NB4 (cell line): ENCODE data around the gene SH2D1A.

Experiments
- MYC ChIP-seq: IDR thresholded peaks from 2 replicates; pipeline ENCODE4 v1.6.1; 2011; ENCODE audit warnings: low read depth, low read length
- POLR2A ChIP-seq: IDR thresholded peaks from 2 replicates; pipeline ENCODE4 v1.6.1; 2011; ENCODE audit warnings: mild to moderate bottlenecking; ENCODE audit not compliant: insufficient read length; ENCODE audit errors: extremely low read depth
- TF ChIP-seq, protein P1 (sequence below): IDR thresholded peaks from 2 replicates; pipeline ENCODE4 v1.6.1; 2011; ENCODE audit warnings: low read depth, low read length
- TF ChIP-seq, protein P2 (sequence below): IDR thresholded peaks from one replicate; pipeline ENCODE4 v1.5.1; 2012; ENCODE audit warnings: low read depth, low read length

DNA sequence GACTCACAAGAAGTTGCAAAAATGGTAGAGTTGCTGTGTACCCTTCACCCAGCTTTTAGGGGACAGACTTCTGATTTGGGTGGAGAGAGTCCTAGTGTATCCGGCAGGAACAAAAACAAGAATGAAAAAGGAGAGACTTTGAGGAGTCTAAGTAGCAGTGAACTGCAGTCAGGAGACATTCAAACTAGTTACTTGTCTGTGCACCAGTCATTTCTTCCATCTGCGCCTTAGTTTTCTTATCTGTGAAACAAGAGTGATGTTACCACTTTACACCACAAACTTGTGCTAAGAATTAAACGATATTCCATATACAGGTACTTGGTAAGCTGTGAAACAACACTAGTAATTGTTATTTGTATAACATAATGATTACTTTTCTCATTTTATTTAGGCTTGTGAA is 47.3 kb downstream of the SH2D1A start:
- TF ChIP-seq, protein P1, sequence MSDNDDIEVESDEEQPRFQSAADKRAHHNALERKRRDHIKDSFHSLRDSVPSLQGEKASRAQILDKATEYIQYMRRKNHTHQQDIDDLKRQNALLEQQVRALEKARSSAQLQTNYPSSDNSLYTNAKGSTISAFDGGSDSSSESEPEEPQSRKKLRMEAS, result no peak
- TF ChIP-seq, protein P2, sequence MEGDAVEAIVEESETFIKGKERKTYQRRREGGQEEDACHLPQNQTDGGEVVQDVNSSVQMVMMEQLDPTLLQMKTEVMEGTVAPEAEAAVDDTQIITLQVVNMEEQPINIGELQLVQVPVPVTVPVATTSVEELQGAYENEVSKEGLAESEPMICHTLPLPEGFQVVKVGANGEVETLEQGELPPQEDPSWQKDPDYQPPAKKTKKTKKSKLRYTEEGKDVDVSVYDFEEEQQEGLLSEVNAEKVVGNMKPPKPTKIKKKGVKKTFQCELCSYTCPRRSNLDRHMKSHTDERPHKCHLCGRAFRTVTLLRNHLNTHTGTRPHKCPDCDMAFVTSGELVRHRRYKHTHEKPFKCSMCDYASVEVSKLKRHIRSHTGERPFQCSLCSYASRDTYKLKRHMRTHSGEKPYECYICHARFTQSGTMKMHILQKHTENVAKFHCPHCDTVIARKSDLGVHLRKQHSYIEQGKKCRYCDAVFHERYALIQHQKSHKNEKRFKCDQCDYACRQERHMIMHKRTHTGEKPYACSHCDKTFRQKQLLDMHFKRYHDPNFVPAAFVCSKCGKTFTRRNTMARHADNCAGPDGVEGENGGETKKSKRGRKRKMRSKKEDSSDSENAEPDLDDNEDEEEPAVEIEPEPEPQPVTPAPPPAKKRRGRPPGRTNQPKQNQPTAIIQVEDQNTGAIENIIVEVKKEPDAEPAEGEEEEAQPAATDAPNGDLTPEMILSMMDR, result no peak
- TF ChIP-seq POLR2A (no peak), MYC (no peak)
